HCT116 (cell line): ENCODE results near the gene SCYGR1. TPM values are rescaled to one million over a fixed set of nuclear protein-coding genes. Genes with fewer than 3 reads are reported as not detected.

Experiments used
- ATAC-seq: fragments of 200-7000 bp; cut with Tn5 transposase; 2 replicates; pipeline ENCODE4 v1.9.1; 2020; ENCODE audit warnings: mild to moderate bottlenecking, moderate library complexity
- BruUV-seq: library from RNA; stranded (reverse); fragments of 400-500 nt; replicated peaks from 2 replicates; lab custom pipeline; 2021; lab: Mats Ljungman, UMichigan
- CTCF ChIA-PET: fragments of 300-600 bp; sonication (Branson Sonifier 250); formaldehyde crosslinking; loops from one replicate; lab custom pipeline; 2021; ENCODE audit warnings: antibody characterized with exemption; lab: Charles Lee
- POLR2A ChIA-PET: fragments of 300-600, 350-600 bp; sonication (Branson Sonifier 250); formaldehyde crosslinking; loops from one replicate; lab custom pipeline; 2021; ENCODE audit warnings: antibody characterized with exemption; lab: Charles Lee
- RAD21 ChIA-PET, 2 experiments: fragments of 300-600 bp; sonication (Branson Sonifier 250); formaldehyde crosslinking; loops; one replicate each; lab custom pipeline; 2023; ENCODE audit warnings: low total read pairs in 2 of 2; ENCODE audit not compliant: uncharacterized antibody in 2 of 2, unreplicated experiment in 2 of 2, low non-redundant PET in 1 of 2; lab: Charles Lee
- DNase-seq: peaks from one replicate; pipeline ENCODE4 v3.0.0-alpha.2; 2010; ENCODE audit warnings: low read depth, low spot score
- H2AFZ ChIP-seq: fragments of 200-600 bp; shearing (Covaris generic), sonication (generic); 2 replicates; pipeline ENCODE4 v1.6.1; 2017; ENCODE audit warnings: low read depth, mixed run types, mixed read lengths, antibody characterized with exemption, low read length; ENCODE audit not compliant: poor library complexity, severe bottlenecking
- H3K27ac ChIP-seq: 2 replicates; pipeline ENCODE4 v1.5.1; 2012; ENCODE audit warnings: low read depth, low read length
- H3K27me3 ChIP-seq: fragments of 200-600 bp; sonication (generic); 2 replicates; pipeline ENCODE4 v1.6.1; 2016; ENCODE audit warnings: mixed run types, low read length, mixed read lengths; ENCODE audit not compliant: insufficient read depth
- H3K36me3 ChIP-seq, 2 experiments: fragments of 200-500 bp in 1 of 2; fragments of 200-600 bp in 1 of 2; sonication (Bioruptor generic) in 1 of 2; sonication (generic) in 1 of 2; 2 replicates each; pipeline versions ENCODE4 v1.5.1 to v1.6.1; 2014 to 2016; ENCODE audit warnings: low read length in 2 of 2, inconsistent platforms in 1 of 2, mixed read lengths in 1 of 2, mixed run types in 1 of 2; ENCODE audit not compliant: insufficient read depth in 2 of 2, control insufficient read depth in 1 of 2
- H3K4me1 ChIP-seq, 2 experiments: fragments of 200-600 bp in 1 of 2; sonication (generic) in 1 of 2; 2 replicates each; pipeline versions ENCODE4 v1.5.1 to v1.6.1; 2012 to 2017; ENCODE audit warnings: low read length in 2 of 2, inconsistent platforms in 1 of 2, mild to moderate bottlenecking in 1 of 2, mixed read lengths in 1 of 2, mixed run types in 1 of 2, moderate library complexity in 1 of 2; ENCODE audit not compliant: insufficient read depth in 2 of 2, control insufficient read depth in 1 of 2
- H3K4me2 ChIP-seq: fragments of 200-600 bp; sonication (generic); 2 replicates; pipeline ENCODE4 v1.6.1; 2017; ENCODE audit warnings: mixed run types, low read length, mixed read lengths
- H3K4me3 ChIP-seq, 2 experiments: fragments of 200-600 bp in 1 of 2; sonication (generic) in 1 of 2; replicated peaks in 1 of 2; 2 replicates each; pipeline ENCODE4 v1.5.1; 2011 to 2016; ENCODE audit warnings: low read length in 2 of 2, control low read depth in 1 of 2, low read depth in 1 of 2, mild to moderate bottlenecking in 1 of 2, mixed read lengths in 1 of 2, mixed run types in 1 of 2
- H3K79me2 ChIP-seq: fragments of 200-600 bp; sonication (generic); 2 replicates; pipeline ENCODE4 v1.6.1; 2017; ENCODE audit warnings: mild to moderate bottlenecking, mixed run types, low read length, moderate library complexity, mixed read lengths; ENCODE audit not compliant: insufficient read depth
- H3K9ac ChIP-seq: fragments of 200-600 bp; sonication (generic); 2 replicates; pipeline ENCODE4 v1.6.1; 2016; ENCODE audit warnings: low read length, mixed read lengths
- H3K9me2 ChIP-seq: fragments of 200-600 bp; sonication (generic), shearing (Covaris generic); 2 replicates; pipeline ENCODE4 v1.6.1; 2017; ENCODE audit warnings: mixed run types, mild to moderate bottlenecking, moderate library complexity; ENCODE audit not compliant: insufficient read depth
- H3K9me3 ChIP-seq, 2 experiments: fragments of 200-500 bp in 1 of 2; fragments of 200-600 bp in 1 of 2; sonication (Bioruptor generic) in 1 of 2; sonication (generic) in 1 of 2; 2 replicates each; pipeline ENCODE4 v1.6.1; 2014 to 2017; ENCODE audit warnings: low read length in 2 of 2, mixed read lengths in 2 of 2, inconsistent platforms in 1 of 2, low read depth in 1 of 2, mild to moderate bottlenecking in 1 of 2, mixed run types in 1 of 2, moderate library complexity in 1 of 2; ENCODE audit not compliant: control insufficient read depth in 1 of 2, insufficient read depth in 1 of 2
- H4K20me1 ChIP-seq: fragments of 200-600 bp; sonication (generic), shearing (Covaris generic); 2 replicates; pipeline ENCODE4 v1.6.1; 2017; ENCODE audit warnings: mixed run types, mild to moderate bottlenecking, moderate library complexity; ENCODE audit not compliant: insufficient read depth
- CBX3 ChIP-seq: IDR thresholded peaks from 2 replicates; pipeline ENCODE4 v1.6.1; 2012; ENCODE audit warnings: low read depth
- CEBPB ChIP-seq: IDR thresholded peaks from 2 replicates; pipeline ENCODE4 v1.6.1; 2012; ENCODE audit warnings: low read depth
- EGR1 ChIP-seq: IDR thresholded peaks from 2 replicates; pipeline ENCODE4 v1.6.1; 2012; ENCODE audit warnings: low read depth
- ELF1 ChIP-seq: IDR thresholded peaks from 2 replicates; pipeline ENCODE4 v1.6.1; 2012; ENCODE audit warnings: low read depth, borderline replicate concordance
- EZH2 ChIP-seq: fragments of 200-600 bp; sonication (generic); IDR thresholded peaks from 2 replicates; pipeline ENCODE4 v1.6.1; 2017; ENCODE audit warnings: antibody characterized with exemption, mixed run types
- EZH2phosphoT487 ChIP-seq: fragments of 200-600 bp; IDR thresholded peaks from 2 replicates; pipeline ENCODE4 v1.6.1; 2018; ENCODE audit warnings: antibody characterized with exemption, borderline replicate concordance
- FOSL1 ChIP-seq: IDR thresholded peaks from 2 replicates; pipeline ENCODE4 v1.6.1; 2012; ENCODE audit warnings: low read depth
- JUND ChIP-seq: IDR thresholded peaks from 2 replicates; pipeline ENCODE4 v1.6.1; 2012
- POLR2A ChIP-seq: IDR thresholded peaks from 2 replicates; pipeline ENCODE4 v1.7.0; 2011; ENCODE audit warnings: borderline replicate concordance; ENCODE audit not compliant: insufficient read depth, insufficient read length; ENCODE audit errors: extremely low read depth
- POLR2AphosphoS5 ChIP-seq: IDR thresholded peaks from 2 replicates; pipeline ENCODE4 v1.6.1; 2011; ENCODE audit warnings: mild to moderate bottlenecking, low read depth, low read length, moderate library complexity
- RAD21 ChIP-seq: IDR thresholded peaks from 2 replicates; pipeline ENCODE4 v1.6.1; 2012; ENCODE audit warnings: low read depth, mild to moderate bottlenecking
- SIN3A ChIP-seq: IDR thresholded peaks from 2 replicates; pipeline ENCODE4 v1.6.1; 2012; ENCODE audit warnings: low read depth
- SP1 ChIP-seq: IDR thresholded peaks from 2 replicates; pipeline ENCODE4 v1.6.1; 2012; ENCODE audit warnings: low read depth
- SRF ChIP-seq: IDR thresholded peaks from 2 replicates; pipeline ENCODE4 v1.6.1; 2012; ENCODE audit warnings: low read depth
- TCF7L2 ChIP-seq: IDR thresholded peaks from 2 replicates; pipeline ENCODE4 v1.7.0; 2011; ENCODE audit warnings: borderline replicate concordance, inconsistent platforms; ENCODE audit not compliant: insufficient read depth, insufficient read length; ENCODE audit errors: extremely low read depth
- ZFX ChIP-seq: fragments of 450-650 bp; IDR thresholded peaks from 2 replicates; pipeline ENCODE4 v1.6.1; 2017
- intact Hi-C: fragments of 100-400 bp; cut with micrococcal nuclease; formaldehyde crosslinking; loops from 2 replicates; pipeline ENCODE4 v1.10.0; 2022
- total RNA-seq: library from RNA; stranded (reverse); gene quantifications from one replicate; pipeline ENCODE4 v1.2.1, GENCODE V29; 2021; ENCODE audit not compliant: unreplicated experiment
- TF ChIP-seq, protein P1 (sequence below): IDR thresholded peaks from 2 replicates; pipeline ENCODE4 v1.6.1; 2012; ENCODE audit warnings: low read depth
- TF ChIP-seq, protein P2 (sequence below): IDR thresholded peaks from 2 replicates; pipeline ENCODE4 v1.6.1; 2012
- TF ChIP-seq, protein P3 (sequence below): IDR thresholded peaks from 2 replicates; pipeline ENCODE4 v1.6.1; 2012

Gene SCYGR1
- total RNA-seq, 1 experiment from 2014 or later = not detected

DNA sequence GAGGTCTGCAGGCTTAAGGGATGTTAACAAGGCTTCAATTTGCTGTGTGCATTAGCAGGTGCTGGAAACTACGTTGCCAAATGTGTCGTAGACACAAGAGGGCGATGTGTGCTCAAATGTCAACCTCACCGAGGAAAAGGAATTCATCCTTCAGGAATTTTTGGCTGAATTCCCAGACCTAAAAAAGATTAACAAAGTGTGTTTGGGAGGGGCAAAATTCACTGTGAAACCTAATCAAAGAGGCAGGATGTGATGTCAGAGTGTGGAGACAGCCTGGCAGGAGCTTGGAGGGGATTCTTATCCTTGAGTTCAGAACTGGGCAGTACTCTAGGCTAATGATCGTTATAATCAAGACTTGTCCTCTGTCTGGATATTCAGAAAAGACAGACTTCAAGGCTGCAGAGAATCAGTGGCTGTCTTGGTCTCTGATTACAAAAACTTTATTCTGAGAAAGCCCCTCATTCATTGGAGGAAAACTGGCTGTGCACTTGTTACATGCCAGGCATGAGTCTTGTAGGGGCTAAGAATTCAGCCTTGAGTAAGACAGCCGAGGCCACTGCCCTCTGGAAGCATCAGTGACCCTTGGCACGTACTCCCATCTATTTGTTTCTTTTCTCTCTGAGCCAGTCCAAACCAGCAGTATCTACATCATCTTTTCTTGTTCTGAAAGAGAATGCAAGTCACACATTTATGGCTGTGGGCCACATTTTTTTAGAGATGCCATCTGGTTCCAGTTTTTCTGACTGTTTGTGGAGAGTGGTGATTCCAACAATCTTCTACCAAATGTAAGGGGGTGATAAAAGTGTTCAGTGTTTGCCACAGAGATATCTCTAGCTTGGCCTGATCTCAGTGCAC is 18.7 kb upstream of the SCYGR1 start (continued):
- TF ChIP-seq, protein P1, sequence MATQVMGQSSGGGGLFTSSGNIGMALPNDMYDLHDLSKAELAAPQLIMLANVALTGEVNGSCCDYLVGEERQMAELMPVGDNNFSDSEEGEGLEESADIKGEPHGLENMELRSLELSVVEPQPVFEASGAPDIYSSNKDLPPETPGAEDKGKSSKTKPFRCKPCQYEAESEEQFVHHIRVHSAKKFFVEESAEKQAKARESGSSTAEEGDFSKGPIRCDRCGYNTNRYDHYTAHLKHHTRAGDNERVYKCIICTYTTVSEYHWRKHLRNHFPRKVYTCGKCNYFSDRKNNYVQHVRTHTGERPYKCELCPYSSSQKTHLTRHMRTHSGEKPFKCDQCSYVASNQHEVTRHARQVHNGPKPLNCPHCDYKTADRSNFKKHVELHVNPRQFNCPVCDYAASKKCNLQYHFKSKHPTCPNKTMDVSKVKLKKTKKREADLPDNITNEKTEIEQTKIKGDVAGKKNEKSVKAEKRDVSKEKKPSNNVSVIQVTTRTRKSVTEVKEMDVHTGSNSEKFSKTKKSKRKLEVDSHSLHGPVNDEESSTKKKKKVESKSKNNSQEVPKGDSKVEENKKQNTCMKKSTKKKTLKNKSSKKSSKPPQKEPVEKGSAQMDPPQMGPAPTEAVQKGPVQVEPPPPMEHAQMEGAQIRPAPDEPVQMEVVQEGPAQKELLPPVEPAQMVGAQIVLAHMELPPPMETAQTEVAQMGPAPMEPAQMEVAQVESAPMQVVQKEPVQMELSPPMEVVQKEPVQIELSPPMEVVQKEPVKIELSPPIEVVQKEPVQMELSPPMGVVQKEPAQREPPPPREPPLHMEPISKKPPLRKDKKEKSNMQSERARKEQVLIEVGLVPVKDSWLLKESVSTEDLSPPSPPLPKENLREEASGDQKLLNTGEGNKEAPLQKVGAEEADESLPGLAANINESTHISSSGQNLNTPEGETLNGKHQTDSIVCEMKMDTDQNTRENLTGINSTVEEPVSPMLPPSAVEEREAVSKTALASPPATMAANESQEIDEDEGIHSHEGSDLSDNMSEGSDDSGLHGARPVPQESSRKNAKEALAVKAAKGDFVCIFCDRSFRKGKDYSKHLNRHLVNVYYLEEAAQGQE = no peak
- TF ChIP-seq CEBPB = peak; percentile 46
- TF ChIP-seq FOSL1 = peak; percentile 53; the same call in 1 of the 2 replicates

DNA sequence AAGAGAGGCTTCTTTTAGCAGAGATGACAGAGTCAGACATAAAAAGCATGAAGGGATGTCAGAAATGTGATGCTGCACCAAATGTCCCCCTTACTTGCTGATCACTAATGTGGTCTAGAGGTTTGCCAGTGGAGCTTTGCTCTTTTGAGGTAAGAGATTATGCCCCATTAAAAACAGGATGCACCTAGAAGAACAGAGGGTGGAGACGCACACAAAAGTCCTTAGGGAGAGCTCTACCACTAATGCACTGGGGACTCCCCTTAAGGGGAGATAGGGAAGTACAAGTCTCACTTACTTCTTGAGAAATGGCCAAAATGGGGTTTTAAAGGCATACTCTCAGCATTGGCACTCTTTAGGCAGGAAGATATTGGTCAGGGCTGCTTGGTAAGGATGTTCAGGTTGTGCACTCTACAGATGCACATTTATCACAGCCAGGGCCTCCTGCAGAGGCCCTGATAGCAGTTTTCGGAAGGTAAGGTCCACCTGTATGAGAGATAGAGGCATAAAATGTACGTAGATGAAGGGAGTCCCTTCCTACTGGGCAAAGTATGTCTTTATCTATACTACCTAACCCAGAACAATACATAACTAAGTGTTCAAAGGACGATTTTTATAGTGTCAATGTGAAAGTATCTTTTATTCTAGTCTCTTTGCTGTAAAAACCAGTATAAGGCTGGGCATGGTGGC is 17.0 kb upstream of the SCYGR1 start:
- no TSS peak for BruUV-seq
- Histone ChIP-seq H3K4me2 (no peak overlapping the region), H4K20me1 (no peaks in the 10 kb centered on the region), H3K79me2 (no peaks in the 10 kb centered on the region), H3K9me3 (no peaks in the 10 kb centered on the region), H3K4me3 (no peak overlapping the region), H3K4me1 (peaks cover 6 to 27% of the 10 kb centered on the region in 2 experiments), H3K36me3 (no peaks in the 10 kb centered on the region), H3K27me3 (no peaks in the 10 kb centered on the region), H3K27ac (no peak overlapping the region), H2AFZ (no peak overlapping the region), H3K9ac (no peak overlapping the region), H3K9me2 (no peaks in the 10 kb centered on the region)
- ATAC-seq (no peak; the same call in 1 of the 2 replicates), DNase-seq (no peak)
- CTCF ChIA-PET = interaction anchor here (1.1 kb wide), 1 partner anchor 253 kb away, joined by 3 read pairs; no protein-coding TSS in a partner anchor
- intact Hi-C loops = loop anchor here (5.0 to 10.0 kb wide), 2 partner anchors 68 to 280 kb away; partner anchors contain the start of gene AGFG1
- POLR2A ChIA-PET = no interaction called here
- RAD21 ChIA-PET = no interaction called here
- TF ChIP-seq RAD21 (no peak), EZH2 (no peak), CEBPB (no peak), FOSL1 (no peak), JUND (no peak), EZH2phosphoT487 (no peak), POLR2A (no peak), SP1 (no peak), TCF7L2 (no peak), EGR1 (no peak), SIN3A (no peak), POLR2AphosphoS5 (no peak), ZFX (no peak), SRF (no peak), CBX3 (no peak), ELF1 (no peak)
- TF ChIP-seq, protein P2, sequence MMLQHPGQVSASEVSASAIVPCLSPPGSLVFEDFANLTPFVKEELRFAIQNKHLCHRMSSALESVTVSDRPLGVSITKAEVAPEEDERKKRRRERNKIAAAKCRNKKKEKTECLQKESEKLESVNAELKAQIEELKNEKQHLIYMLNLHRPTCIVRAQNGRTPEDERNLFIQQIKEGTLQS = no peak
- TF ChIP-seq, protein P3, sequence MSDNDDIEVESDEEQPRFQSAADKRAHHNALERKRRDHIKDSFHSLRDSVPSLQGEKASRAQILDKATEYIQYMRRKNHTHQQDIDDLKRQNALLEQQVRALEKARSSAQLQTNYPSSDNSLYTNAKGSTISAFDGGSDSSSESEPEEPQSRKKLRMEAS = no peak
